H1 (cell line): ENCODE data around the gene ARMC12. TPM values are rescaled to one million over a fixed set of nuclear protein-coding genes. Genes with fewer than 3 reads are reported as not detected.
A peak's percentile ranks its signal among the peaks of the same experiment; 100 is the strongest.

Experiments
- CTCF ChIA-PET: fragments of 300-600 bp; sonication (Branson Sonifier 250); formaldehyde crosslinking; loops from one replicate; lab custom pipeline; 2021; ENCODE audit not compliant: partially characterized antibody; lab: Charles Lee
- POLR2A ChIA-PET: fragments of 300-600 bp; sonication (Branson Sonifier 250); formaldehyde crosslinking; loops from one replicate; lab custom pipeline; 2021; ENCODE audit warnings: inconsistent platforms; ENCODE audit not compliant: partially characterized antibody; lab: Charles Lee
- DNase-seq, 2 experiments: peaks; one replicate each; pipeline versions ENCODE4 v3.0.0 to v3.0.0-alpha.2; 2010 to 2022; ENCODE audit warnings: low spot score in 2 of 2, low read depth in 1 of 2, mixed read lengths in 1 of 2
- FAIRE-seq: peaks from 2 replicates; lab custom pipeline; 2011; peaks lifted over from hg19 to GRCh38; lab: Jason Lieb, UNC
- H2AFZ ChIP-seq: 2 replicates; pipeline ENCODE4 v1.8.1; 2012; ENCODE audit warnings: low read length, inconsistent platforms
- H2AK5ac ChIP-seq: 2 replicates; pipeline ENCODE4 v1.6.1; 2013; ENCODE audit warnings: low read depth, low read length
- H2BK120ac ChIP-seq: replicated peaks from 2 replicates; pipeline ENCODE3; 2013; ENCODE audit warnings: low read depth, low read length, inconsistent platforms
- H2BK12ac ChIP-seq: 2 replicates; pipeline ENCODE4 v1.6.1; 2013; ENCODE audit warnings: low read depth, low read length
- H2BK15ac ChIP-seq: 2 replicates; pipeline ENCODE4 v1.6.1; 2013; ENCODE audit warnings: low read length
- H2BK20ac ChIP-seq: 2 replicates; pipeline ENCODE4 v1.6.1; 2013; ENCODE audit warnings: low read length
- H2BK5ac ChIP-seq: 2 replicates; pipeline ENCODE4 v1.6.1; 2013; ENCODE audit warnings: low read depth, low read length
- H3K14ac ChIP-seq: 2 replicates; pipeline ENCODE4 v1.6.1; 2013; ENCODE audit warnings: inconsistent platforms; ENCODE audit not compliant: insufficient read length
- H3K18ac ChIP-seq: 2 replicates; pipeline ENCODE4 v1.6.1; 2013; ENCODE audit warnings: low read length; ENCODE audit errors: extremely low read depth
- H3K23ac ChIP-seq: 2 replicates; pipeline ENCODE4 v1.6.1; 2013; ENCODE audit warnings: inconsistent platforms; ENCODE audit not compliant: insufficient read length
- H3K23me2 ChIP-seq: 2 replicates; pipeline ENCODE4 v1.6.1; 2013; ENCODE audit warnings: low read depth, low read length
- H3K27ac ChIP-seq: 2 replicates; pipeline ENCODE4 v1.6.1; 2011; ENCODE audit warnings: low read depth, low read length, inconsistent platforms
- H3K27me3 ChIP-seq, 4 experiments: replicated peaks in 1 of 4; 1 replicate in 1 of 4; 2 replicates in 3 of 4; pipeline versions ENCODE4 v1.6.1 to v1.8.1; 2011 to 2013; ENCODE audit warnings: low read length in 3 of 4, mild to moderate bottlenecking in 3 of 4, inconsistent platforms in 2 of 4, mixed read lengths in 2 of 4, moderate library complexity in 1 of 4; ENCODE audit not compliant: control insufficient read depth in 3 of 4, insufficient read depth in 3 of 4; ENCODE audit errors: extremely low read depth in 1 of 4
- H3K36me3 ChIP-seq, 4 experiments: 2 replicates each; pipeline versions ENCODE4 v1.6.1 to v1.8.1; 2011 to 2013; ENCODE audit warnings: mild to moderate bottlenecking in 4 of 4, low read length in 3 of 4, moderate library complexity in 2 of 4, control low read depth in 1 of 4, inconsistent platforms in 1 of 4; ENCODE audit not compliant: insufficient read depth in 4 of 4, control insufficient read depth in 2 of 4
- H3K4ac ChIP-seq: replicated peaks from 2 replicates; pipeline ENCODE3; 2013; ENCODE audit warnings: low read length, low read depth, mixed read lengths, inconsistent platforms; ENCODE audit not compliant: insufficient read length
- H3K4me1 ChIP-seq, 4 experiments: replicated peaks in 1 of 4; 1 replicate in 1 of 4; 2 replicates in 3 of 4; pipeline versions ENCODE4 v1.6.1 to v1.8.1; 2011 to 2013; ENCODE audit warnings: low read length in 3 of 4, inconsistent platforms in 2 of 4, mixed read lengths in 1 of 4; ENCODE audit not compliant: insufficient read depth in 4 of 4, control insufficient read depth in 3 of 4
- H3K4me2 ChIP-seq, 2 experiments: 2 replicates each; pipeline versions ENCODE4 v1.6.1 to v1.8.1; 2011 to 2013; ENCODE audit warnings: low read depth in 2 of 2, low read length in 2 of 2, control low read depth in 1 of 2, inconsistent platforms in 1 of 2, mild to moderate bottlenecking in 1 of 2; ENCODE audit not compliant: insufficient read depth in 1 of 2
- H3K4me3 ChIP-seq, 4 experiments: fragments of 200-600, 300-600 bp in 1 of 4; sonication (generic), shearing (Covaris generic), sonication (Bioruptor Twin) in 1 of 4; 2 replicates each; pipeline versions ENCODE4 v1.5.1 to v1.8.1; 2011 to 2016; ENCODE audit warnings: low read length in 4 of 4, low read depth in 3 of 4, control low read depth in 2 of 4, inconsistent platforms in 2 of 4, mild to moderate bottlenecking in 2 of 4, mixed read lengths in 1 of 4, moderate library complexity in 1 of 4; ENCODE audit not compliant: insufficient read depth in 2 of 4; ENCODE audit errors: extremely low read depth in 1 of 4
- H3K56ac ChIP-seq: replicated peaks from 2 replicates; pipeline ENCODE3; 2013; ENCODE audit warnings: low read depth, mild to moderate bottlenecking, mixed read lengths, low read length, inconsistent platforms; ENCODE audit not compliant: insufficient read length
- H3K79me1 ChIP-seq: 2 replicates; pipeline ENCODE4 v1.6.1; 2013; ENCODE audit warnings: low read depth, low read length, control low read depth
- H3K79me2 ChIP-seq, 2 experiments: 2 replicates each; pipeline versions ENCODE4 v1.6.1 to v1.8.1; 2012 to 2013; ENCODE audit warnings: low read length in 2 of 2, mild to moderate bottlenecking in 2 of 2, inconsistent platforms in 1 of 2; ENCODE audit not compliant: insufficient read depth in 2 of 2, control insufficient read depth in 1 of 2
- H3K9ac ChIP-seq, 4 experiments: replicated peaks in 1 of 4; 1 replicate in 1 of 4; 2 replicates in 3 of 4; pipeline versions ENCODE4 v1.6.1 to v1.8.1; 2011 to 2013; ENCODE audit warnings: low read depth in 3 of 4, low read length in 3 of 4, control low read depth in 2 of 4, mild to moderate bottlenecking in 2 of 4, moderate library complexity in 2 of 4, inconsistent platforms in 1 of 4; ENCODE audit errors: extremely low read depth in 1 of 4
- H3K9me3 ChIP-seq, 2 experiments: 2 replicates each; pipeline versions ENCODE4 v1.6.1 to v1.8.1; 2012 to 2013; ENCODE audit warnings: mild to moderate bottlenecking in 2 of 2, moderate library complexity in 2 of 2, control low read depth in 1 of 2, inconsistent platforms in 1 of 2, low read depth in 1 of 2, low read length in 1 of 2, mixed read lengths in 1 of 2; ENCODE audit not compliant: insufficient read depth in 2 of 2
- H4K20me1 ChIP-seq, 2 experiments: replicated peaks in 1 of 2; 2 replicates each; pipeline versions ENCODE3 to v1.8.1; 2011 to 2013; ENCODE audit warnings: inconsistent platforms in 2 of 2, low read length in 2 of 2, mild to moderate bottlenecking in 1 of 2; ENCODE audit not compliant: insufficient read depth in 2 of 2, control insufficient read depth in 1 of 2
- H4K5ac ChIP-seq: 2 replicates; pipeline ENCODE4 v1.6.1; 2013; ENCODE audit warnings: low read length, low read depth, mixed read lengths, inconsistent platforms; ENCODE audit not compliant: insufficient read length
- H4K8ac ChIP-seq: 2 replicates; pipeline ENCODE4 v1.8.0; 2013; ENCODE audit warnings: mild to moderate bottlenecking, moderate library complexity, low read length, inconsistent platforms; ENCODE audit not compliant: insufficient read depth; ENCODE audit errors: extremely low read depth
- H4K91ac ChIP-seq: replicated peaks from 2 replicates; pipeline ENCODE3; 2013; ENCODE audit warnings: low read length, mixed read lengths, inconsistent platforms; ENCODE audit not compliant: insufficient read length
- BRCA1 ChIP-seq: IDR thresholded peaks from 2 replicates; pipeline ENCODE4 v1.6.1; 2012; ENCODE audit warnings: low read depth, low read length, improper control_type of control experiment
- CBX5 ChIP-seq: fragments of 300-800, 300-1000 bp; sonication (generic); IDR thresholded peaks from 2 replicates; pipeline ENCODE4 v1.7.1; 2016; ENCODE audit warnings: antibody characterized with exemption, low read length, low read depth
- CREB1 ChIP-seq: IDR thresholded peaks from 2 replicates; pipeline ENCODE4 v1.6.1; 2012; ENCODE audit warnings: inconsistent platforms
- EZH2 ChIP-seq: fragments of 200-600 bp; sonication (generic); IDR thresholded peaks from 2 replicates; pipeline ENCODE4 v1.7.1; 2012; ENCODE audit warnings: low read depth, mild to moderate bottlenecking, moderate library complexity, low read length, inconsistent platforms; ENCODE audit not compliant: severe bottlenecking
- KDM5A ChIP-seq: fragments of 200-600 bp; IDR thresholded peaks from 2 replicates; pipeline ENCODE4 v1.7.1; 2012; ENCODE audit warnings: mild to moderate bottlenecking, low read length, inconsistent platforms, mixed read lengths
- MAFK ChIP-seq: IDR thresholded peaks from 2 replicates; pipeline ENCODE4 v1.6.1; 2012; ENCODE audit warnings: low read depth, mild to moderate bottlenecking, improper control_type of control experiment, low read length
- NRF1 ChIP-seq: IDR thresholded peaks from 2 replicates; pipeline ENCODE4 v1.6.1; 2011; ENCODE audit warnings: mild to moderate bottlenecking, low read depth, low read length, improper control_type of control experiment
- RAD21 ChIP-seq, 2 experiments: IDR thresholded peaks in 1 of 2; conservative IDR thresholded peaks in 1 of 2; 2 replicates each; pipeline ENCODE4 v1.6.1; 2011; ENCODE audit warnings: low read depth in 2 of 2, low read length in 2 of 2, improper control_type of control experiment in 1 of 2, inconsistent platforms in 1 of 2, mild to moderate bottlenecking in 1 of 2, moderate library complexity in 1 of 2
- RXRA ChIP-seq: IDR thresholded peaks from 2 replicates; pipeline ENCODE4 v1.6.1; 2011; ENCODE audit warnings: low read depth, mild to moderate bottlenecking, low read length, moderate library complexity; ENCODE audit not compliant: insufficient read depth
- SIRT6 ChIP-seq: IDR thresholded peaks from one replicate; pipeline ENCODE4 v1.7.1; 2012; ENCODE audit warnings: low read length, inconsistent platforms
- SP1 ChIP-seq: IDR thresholded peaks from 2 replicates; pipeline ENCODE4 v1.6.1; 2011; ENCODE audit warnings: low read depth, low read length
- TAF7 ChIP-seq: optimal IDR thresholded peaks from 2 replicates; pipeline ENCODE3; 2011; ENCODE audit warnings: low read depth, mild to moderate bottlenecking, inconsistent platforms, low read length, moderate library complexity, borderline replicate concordance
- YY1 ChIP-seq: IDR thresholded peaks from 2 replicates; pipeline ENCODE4 v1.6.1; 2011; ENCODE audit warnings: low read depth, mild to moderate bottlenecking, low read length
- WGBS, 2 experiments: shearing (Covaris generic) in 1 of 2; methylation state at CpG; one replicate each; pipeline versions ENCODE4 v1.1.6 to v1.1.7; 2013 to 2015; ENCODE audit warnings: low lambda C conversion rate in 2 of 2, mixed read lengths in 2 of 2, inconsistent platforms in 1 of 2, low coverage in 1 of 2, missing lambda C conversion rate in 1 of 2; ENCODE audit not compliant: insufficient replicate concordance in 2 of 2, insufficient coverage in 1 of 2, insufficient read length in 1 of 2; ENCODE audit errors: extremely low coverage in 1 of 2, missing lambda C conversion rate in 1 of 2; 5-methylcytosine and 5-hydroxymethylcytosine counted together
- polyA plus RNA-seq, 7 experiments: library from polyadenylated mRNA; depleted of rRNA in 3 of 7; stranded (reverse) in 5 of 7; unstranded in 2 of 7; fragments of >200 nt in 5 of 7; fragments of 200-250 nt in 2 of 7; gene quantifications; 1 replicate in 5 of 7; 2 replicates in 1 of 7; 4 replicates in 1 of 7; pipeline versions ENCODE4 v1.2.1 to v1.2.3, GENCODE V29; 2011 to 2013; ENCODE audit warnings: missing spikeins in 2 of 7, mixed read lengths in 2 of 7
- total RNA-seq: library from RNA; stranded (reverse); fragmentation: NEBNext Ultra II Directional; extraction: Animal tissue kit (Norgen Biotek cat#: 25700); gene quantifications from 2 replicates; pipeline ENCODE4 v1.2.1, GENCODE V29; 2021

The ARMC12 gene
- total and polyA plus RNA-seq, 2 of the 8 experiments (the other 6 are each of a cell fraction or from before 2014, with no cell fraction given) = 0.86 to 3.7 TPM

DNA sequence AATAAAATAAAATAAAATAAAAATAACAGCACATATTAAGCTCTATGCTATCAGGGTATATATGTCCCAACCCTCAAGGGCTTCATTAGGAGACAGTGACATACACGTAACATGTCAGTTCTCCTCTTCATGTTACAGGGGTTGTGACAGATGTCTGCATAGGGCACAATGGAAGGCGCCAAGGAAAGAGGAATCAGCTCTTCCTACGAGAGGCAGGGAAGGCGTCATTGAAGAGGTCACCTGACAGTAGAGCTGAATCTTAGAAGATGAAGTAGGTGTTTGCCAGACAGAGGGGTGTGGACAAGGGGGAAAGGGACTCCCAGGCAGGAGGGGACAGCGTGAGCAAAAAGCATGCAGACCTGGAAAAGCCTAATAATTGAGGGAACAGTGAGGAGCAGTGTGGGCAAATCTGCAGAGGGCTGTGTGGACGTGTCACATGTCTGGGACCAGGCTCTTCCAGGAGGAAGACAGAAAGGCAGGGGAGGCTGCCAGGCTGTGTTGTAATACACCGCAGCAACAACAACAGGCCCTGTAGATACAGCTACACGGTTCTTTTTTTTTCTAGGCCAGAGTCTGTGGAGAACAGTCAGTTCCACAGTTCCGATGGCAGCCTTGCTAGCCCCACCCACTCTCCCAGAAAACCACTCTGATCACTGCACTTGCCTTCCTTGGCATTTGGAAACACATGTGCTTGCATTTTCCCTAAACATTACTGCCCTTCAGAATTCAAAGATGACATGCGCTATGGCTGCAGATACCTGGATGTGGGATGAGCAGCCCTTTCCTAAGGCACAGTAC lies 45.6 kb upstream of the ARMC12 start:
- Histone ChIP-seq H2BK120ac (no peak overlapping the region), H3K56ac (no peak overlapping the region), H3K9ac (no peak overlapping the region), H3K36me3 (no peaks in the 10 kb centered on the region), H3K4me1 (peaks cover 0 to 6% (median 3%) of the 10 kb centered on the region in 4 experiments; a peak in 4 of 7 replicates), H3K79me2 (peaks cover 0 to 16% of the 10 kb centered on the region in 2 experiments; a peak in 2 of 4 replicates), H3K27ac (no peak overlapping the region), H4K20me1 (peaks cover 0 to 4% of the 10 kb centered on the region in 2 experiments), H3K23ac (no peak overlapping the region), H2AFZ (peak overlapping the region; percentile 88), H3K4ac (no peak overlapping the region), H2BK5ac (no peak overlapping the region), H2AK5ac (no peak overlapping the region), H3K79me1 (no peaks in the 10 kb centered on the region), H4K5ac (no peak overlapping the region), H3K9me3 (no peaks in the 10 kb centered on the region), H3K18ac (no peak overlapping the region), H2BK15ac (no peak overlapping the region; the same call in 1 of the 2 replicates), H3K4me3 (no peak overlapping the region), H3K27me3 (no peaks in the 10 kb centered on the region), H2BK12ac (no peak overlapping the region), H3K4me2 (no peak overlapping the region), H2BK20ac (0 out of 2 replicates have a peak overlapping the region, but pooled peaks have one; percentile 13), H3K14ac (no peak overlapping the region), H4K8ac (no peak overlapping the region), H3K23me2 (peaks cover 11% of the 10 kb centered on the region), H4K91ac (no peak overlapping the region)
- DNase-seq = no peak
- POLR2A ChIA-PET = interaction anchor here (0.6 to 1.5 kb wide), 2 partner anchors 42 to 59 kb away, joined by 3 to 4 read pairs; no protein-coding TSS in a partner anchor
- WGBS, 2 experiments = 88% methylated on average over 10 of the region's 10 CpGs; no CpG with 5 or more reads in 1 of the 2 experiments
- CTCF ChIA-PET = interaction anchor here (1.0 to 1.4 kb wide), 5 partner anchors 8 to 107 kb away, joined by 3 to 4 read pairs (median 3); no protein-coding TSS in a partner anchor
- FAIRE-seq = no peak
- TF ChIP-seq RAD21 (IDR thresholded peaks at IDR 0.05 in 1 of 2, conservative IDR thresholded peaks at IDR 0.05 in 1 of 2; ENCODE audit: low read depth in 2 of 2, low read length in 2 of 2) (no peak), NRF1 (no peak), KDM5A (no peak), CBX5 (no peak), RXRA (no peak), BRCA1 (no peak), MAFK (no peak), EZH2 (no peak), SP1 (no peak), TAF7 (no peak), CREB1 (no peak), SIRT6 (no peak), YY1 (no peak)
